H1 (cell line): ENCODE data around the gene GPR68. TPM values are rescaled to one million over a fixed set of nuclear protein-coding genes. Genes with fewer than 3 reads are reported as not detected.

ENCODE experiments used
- CTBP2 ChIP-seq: IDR thresholded peaks from 2 replicates; pipeline ENCODE4 v1.7.0; 2011; ENCODE audit warnings: borderline replicate concordance, mild to moderate bottlenecking, moderate library complexity, mixed read lengths, low read length; ENCODE audit not compliant: insufficient read depth, insufficient read length
- FOSL1 ChIP-seq: IDR thresholded peaks from 2 replicates; pipeline ENCODE4 v1.6.1; 2011; ENCODE audit warnings: mild to moderate bottlenecking, low read depth, low read length, moderate library complexity; ENCODE audit not compliant: insufficient read depth
- MAFK ChIP-seq: IDR thresholded peaks from 2 replicates; pipeline ENCODE4 v1.6.1; 2012; ENCODE audit warnings: low read depth, mild to moderate bottlenecking, improper control_type of control experiment, low read length
- NRF1 ChIP-seq: IDR thresholded peaks from 2 replicates; pipeline ENCODE4 v1.6.1; 2011; ENCODE audit warnings: mild to moderate bottlenecking, low read depth, low read length, improper control_type of control experiment
- SIX5 ChIP-seq: IDR thresholded peaks from 2 replicates; pipeline ENCODE4 v1.6.1; 2011; ENCODE audit warnings: mild to moderate bottlenecking, low read depth, low read length
- SP1 ChIP-seq: IDR thresholded peaks from 2 replicates; pipeline ENCODE4 v1.6.1; 2011; ENCODE audit warnings: low read depth, low read length
- TAF7 ChIP-seq: optimal IDR thresholded peaks from 2 replicates; pipeline ENCODE3; 2011; ENCODE audit warnings: low read depth, mild to moderate bottlenecking, inconsistent platforms, low read length, moderate library complexity, borderline replicate concordance
- polyA plus RNA-seq, 7 experiments: library from polyadenylated mRNA; depleted of rRNA in 3 of 7; stranded (reverse) in 5 of 7; unstranded in 2 of 7; fragments of >200 nt in 5 of 7; fragments of 200-250 nt in 2 of 7; gene quantifications; 1 replicate in 5 of 7; 2 replicates in 1 of 7; 4 replicates in 1 of 7; pipeline versions ENCODE4 v1.2.1 to v1.2.3, GENCODE V29; 2011 to 2013; ENCODE audit warnings: missing spikeins in 2 of 7, mixed read lengths in 2 of 7
- total RNA-seq: library from RNA; stranded (reverse); fragmentation: NEBNext Ultra II Directional; extraction: Animal tissue kit (Norgen Biotek cat#: 25700); gene quantifications from 2 replicates; pipeline ENCODE4 v1.2.1, GENCODE V29; 2021
- TF ChIP-seq, protein P1 (sequence below): fragments of 300-600 bp; sonication (generic); IDR thresholded peaks from 2 replicates; pipeline ENCODE4 v1.7.1; 2012; ENCODE audit warnings: low read length, moderate library complexity, mild to moderate bottlenecking, inconsistent platforms; ENCODE audit not compliant: insufficient replicate concordance
- TF ChIP-seq, protein P2 (sequence below): IDR thresholded peaks from 2 replicates; pipeline ENCODE4 v1.6.1; 2011; ENCODE audit warnings: low read length, improper control_type of control experiment

Gene GPR68
- total and polyA plus RNA-seq, 2 of the 8 experiments (the other 6 are each of a cell fraction or from before 2014, with no cell fraction given) = 0.22 to 0.76 TPM

DNA sequence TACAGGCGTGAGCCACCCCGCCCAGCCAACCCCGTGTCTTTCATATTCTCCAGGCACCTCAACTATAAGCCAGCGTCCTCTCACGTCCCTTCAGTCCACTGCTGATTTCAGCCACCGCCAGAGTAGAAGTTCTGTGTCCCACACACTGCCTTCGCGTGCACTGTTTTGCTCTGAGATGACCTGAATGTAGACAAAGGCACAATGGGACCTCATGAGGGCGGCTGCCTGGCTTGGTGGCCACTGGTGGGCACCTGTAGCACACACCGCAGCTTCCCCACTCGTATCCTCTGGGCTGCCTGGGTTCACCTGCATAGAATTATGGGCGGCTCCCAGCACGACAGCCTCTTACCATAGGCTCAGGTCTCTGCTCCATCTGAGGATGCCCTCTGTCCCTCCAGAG, 57.2 kb downstream of the GPR68 start (continued):
- TF ChIP-seq, protein P1, sequence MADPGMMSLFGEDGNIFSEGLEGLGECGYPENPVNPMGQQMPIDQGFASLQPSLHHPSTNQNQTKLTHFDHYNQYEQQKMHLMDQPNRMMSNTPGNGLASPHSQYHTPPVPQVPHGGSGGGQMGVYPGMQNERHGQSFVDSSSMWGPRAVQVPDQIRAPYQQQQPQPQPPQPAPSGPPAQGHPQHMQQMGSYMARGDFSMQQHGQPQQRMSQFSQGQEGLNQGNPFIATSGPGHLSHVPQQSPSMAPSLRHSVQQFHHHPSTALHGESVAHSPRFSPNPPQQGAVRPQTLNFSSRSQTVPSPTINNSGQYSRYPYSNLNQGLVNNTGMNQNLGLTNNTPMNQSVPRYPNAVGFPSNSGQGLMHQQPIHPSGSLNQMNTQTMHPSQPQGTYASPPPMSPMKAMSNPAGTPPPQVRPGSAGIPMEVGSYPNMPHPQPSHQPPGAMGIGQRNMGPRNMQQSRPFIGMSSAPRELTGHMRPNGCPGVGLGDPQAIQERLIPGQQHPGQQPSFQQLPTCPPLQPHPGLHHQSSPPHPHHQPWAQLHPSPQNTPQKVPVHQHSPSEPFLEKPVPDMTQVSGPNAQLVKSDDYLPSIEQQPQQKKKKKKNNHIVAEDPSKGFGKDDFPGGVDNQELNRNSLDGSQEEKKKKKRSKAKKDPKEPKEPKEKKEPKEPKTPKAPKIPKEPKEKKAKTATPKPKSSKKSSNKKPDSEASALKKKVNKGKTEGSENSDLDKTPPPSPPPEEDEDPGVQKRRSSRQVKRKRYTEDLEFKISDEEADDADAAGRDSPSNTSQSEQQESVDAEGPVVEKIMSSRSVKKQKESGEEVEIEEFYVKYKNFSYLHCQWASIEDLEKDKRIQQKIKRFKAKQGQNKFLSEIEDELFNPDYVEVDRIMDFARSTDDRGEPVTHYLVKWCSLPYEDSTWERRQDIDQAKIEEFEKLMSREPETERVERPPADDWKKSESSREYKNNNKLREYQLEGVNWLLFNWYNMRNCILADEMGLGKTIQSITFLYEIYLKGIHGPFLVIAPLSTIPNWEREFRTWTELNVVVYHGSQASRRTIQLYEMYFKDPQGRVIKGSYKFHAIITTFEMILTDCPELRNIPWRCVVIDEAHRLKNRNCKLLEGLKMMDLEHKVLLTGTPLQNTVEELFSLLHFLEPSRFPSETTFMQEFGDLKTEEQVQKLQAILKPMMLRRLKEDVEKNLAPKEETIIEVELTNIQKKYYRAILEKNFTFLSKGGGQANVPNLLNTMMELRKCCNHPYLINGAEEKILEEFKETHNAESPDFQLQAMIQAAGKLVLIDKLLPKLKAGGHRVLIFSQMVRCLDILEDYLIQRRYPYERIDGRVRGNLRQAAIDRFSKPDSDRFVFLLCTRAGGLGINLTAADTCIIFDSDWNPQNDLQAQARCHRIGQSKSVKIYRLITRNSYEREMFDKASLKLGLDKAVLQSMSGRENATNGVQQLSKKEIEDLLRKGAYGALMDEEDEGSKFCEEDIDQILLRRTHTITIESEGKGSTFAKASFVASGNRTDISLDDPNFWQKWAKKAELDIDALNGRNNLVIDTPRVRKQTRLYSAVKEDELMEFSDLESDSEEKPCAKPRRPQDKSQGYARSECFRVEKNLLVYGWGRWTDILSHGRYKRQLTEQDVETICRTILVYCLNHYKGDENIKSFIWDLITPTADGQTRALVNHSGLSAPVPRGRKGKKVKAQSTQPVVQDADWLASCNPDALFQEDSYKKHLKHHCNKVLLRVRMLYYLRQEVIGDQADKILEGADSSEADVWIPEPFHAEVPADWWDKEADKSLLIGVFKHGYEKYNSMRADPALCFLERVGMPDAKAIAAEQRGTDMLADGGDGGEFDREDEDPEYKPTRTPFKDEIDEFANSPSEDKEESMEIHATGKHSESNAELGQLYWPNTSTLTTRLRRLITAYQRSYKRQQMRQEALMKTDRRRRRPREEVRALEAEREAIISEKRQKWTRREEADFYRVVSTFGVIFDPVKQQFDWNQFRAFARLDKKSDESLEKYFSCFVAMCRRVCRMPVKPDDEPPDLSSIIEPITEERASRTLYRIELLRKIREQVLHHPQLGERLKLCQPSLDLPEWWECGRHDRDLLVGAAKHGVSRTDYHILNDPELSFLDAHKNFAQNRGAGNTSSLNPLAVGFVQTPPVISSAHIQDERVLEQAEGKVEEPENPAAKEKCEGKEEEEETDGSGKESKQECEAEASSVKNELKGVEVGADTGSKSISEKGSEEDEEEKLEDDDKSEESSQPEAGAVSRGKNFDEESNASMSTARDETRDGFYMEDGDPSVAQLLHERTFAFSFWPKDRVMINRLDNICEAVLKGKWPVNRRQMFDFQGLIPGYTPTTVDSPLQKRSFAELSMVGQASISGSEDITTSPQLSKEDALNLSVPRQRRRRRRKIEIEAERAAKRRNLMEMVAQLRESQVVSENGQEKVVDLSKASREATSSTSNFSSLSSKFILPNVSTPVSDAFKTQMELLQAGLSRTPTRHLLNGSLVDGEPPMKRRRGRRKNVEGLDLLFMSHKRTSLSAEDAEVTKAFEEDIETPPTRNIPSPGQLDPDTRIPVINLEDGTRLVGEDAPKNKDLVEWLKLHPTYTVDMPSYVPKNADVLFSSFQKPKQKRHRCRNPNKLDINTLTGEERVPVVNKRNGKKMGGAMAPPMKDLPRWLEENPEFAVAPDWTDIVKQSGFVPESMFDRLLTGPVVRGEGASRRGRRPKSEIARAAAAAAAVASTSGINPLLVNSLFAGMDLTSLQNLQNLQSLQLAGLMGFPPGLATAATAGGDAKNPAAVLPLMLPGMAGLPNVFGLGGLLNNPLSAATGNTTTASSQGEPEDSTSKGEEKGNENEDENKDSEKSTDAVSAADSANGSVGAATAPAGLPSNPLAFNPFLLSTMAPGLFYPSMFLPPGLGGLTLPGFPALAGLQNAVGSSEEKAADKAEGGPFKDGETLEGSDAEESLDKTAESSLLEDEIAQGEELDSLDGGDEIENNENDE = no peak
- TF ChIP-seq TAF7 = no peak
- TF ChIP-seq, protein P2, sequence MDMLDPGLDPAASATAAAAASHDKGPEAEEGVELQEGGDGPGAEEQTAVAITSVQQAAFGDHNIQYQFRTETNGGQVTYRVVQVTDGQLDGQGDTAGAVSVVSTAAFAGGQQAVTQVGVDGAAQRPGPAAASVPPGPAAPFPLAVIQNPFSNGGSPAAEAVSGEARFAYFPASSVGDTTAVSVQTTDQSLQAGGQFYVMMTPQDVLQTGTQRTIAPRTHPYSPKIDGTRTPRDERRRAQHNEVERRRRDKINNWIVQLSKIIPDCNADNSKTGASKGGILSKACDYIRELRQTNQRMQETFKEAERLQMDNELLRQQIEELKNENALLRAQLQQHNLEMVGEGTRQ = no peak
- no peak for TF ChIP-seq FOSL1
- no peak for TF ChIP-seq NRF1
- TF ChIP-seq CTBP2 = no peak
- TF ChIP-seq MAFK = no peak
- TF ChIP-seq SIX5 = no peak
- no peak for TF ChIP-seq SP1
